ENCODE results near the gene FBXW12.

DNA sequence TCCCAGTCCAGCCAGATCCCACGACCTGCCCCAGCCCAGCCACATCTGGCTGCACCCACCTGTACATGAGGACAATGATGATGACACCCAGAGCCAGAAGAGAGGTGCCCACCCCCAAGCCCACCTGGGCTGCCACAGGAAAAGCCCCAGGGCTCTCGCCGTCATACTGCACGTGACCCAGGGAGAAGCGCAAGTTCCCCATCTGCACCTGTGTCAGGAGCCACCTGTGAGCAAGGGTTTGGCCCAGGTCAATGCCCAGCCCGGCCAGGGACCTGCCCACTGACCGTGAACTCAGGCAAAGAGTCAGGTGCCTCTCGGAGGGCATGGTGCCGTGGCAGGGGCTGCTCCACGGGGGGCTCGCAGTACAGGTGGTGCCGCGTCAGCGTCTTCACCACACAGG is 41.6 kb downstream of the FBXW12 start:
- no peak for TF ChIP-seq CTCF (IDR thresholded peaks at IDR 0.05; ENCODE audit: poor library complexity, severe bottlenecking)
- TF ChIP-seq REST (IDR thresholded peaks at IDR 0.05; ENCODE audit: borderline replicate concordance) = no peak
- no peak for TF ChIP-seq RAD21 (conservative IDR thresholded peaks at IDR 0.05)
- no peak for TF ChIP-seq POLR2AphosphoS5 (IDR thresholded peaks at IDR 0.05)
- TF ChIP-seq EZH2 (IDR thresholded peaks at IDR 0.05; ENCODE audit: borderline replicate concordance, insufficient read depth, low read length, poor library complexity, severe bottlenecking) = no peak
